Cardiac muscle cell (in vitro differentiated cells and primary cell): Measurements from ENCODE around the gene FHIT. TPM values are rescaled to one million over a fixed set of nuclear protein-coding genes. Genes with fewer than 3 reads are reported as not detected.

Source experiments
- DNase-seq, 2 donors: peaks; one replicate each; pipeline versions ENCODE4 v3.0.0 to v3.0.0-alpha.2; 2010 to 2017; ENCODE audit warnings: low read depth in 1 of 2, low spot score in 1 of 2
- H3K27ac ChIP-seq: fragments of 200-600 bp; sonication (generic); 2 replicates; pipeline ENCODE4 v1.5.1; 2016
- H3K27me3 ChIP-seq: fragments of 200-600 bp; sonication (generic); 2 replicates; pipeline ENCODE4 v1.6.0; 2016; ENCODE audit warnings: control low read depth
- H3K36me3 ChIP-seq: fragments of 200-600 bp; sonication (generic); 2 replicates; pipeline ENCODE4 v1.5.1; 2016; ENCODE audit warnings: control low read depth
- H3K4me1 ChIP-seq: fragments of 200-600 bp; sonication (generic); 2 replicates; pipeline ENCODE4 v1.8.1; 2017; ENCODE audit warnings: low read depth, mild to moderate bottlenecking, mixed run types
- H3K4me3 ChIP-seq: fragments of 200-600 bp; sonication (generic); 2 replicates; pipeline ENCODE4 v1.5.1; 2016; ENCODE audit warnings: mild to moderate bottlenecking
- H3K9me3 ChIP-seq: fragments of 200-600 bp; sonication (generic); 2 replicates; pipeline ENCODE4 v1.5.1; 2017; ENCODE audit warnings: low read depth, mild to moderate bottlenecking, control low read depth
- CTCF ChIP-seq: IDR thresholded peaks from 2 replicates; pipeline ENCODE4 v1.5.1; 2012; ENCODE audit warnings: low read depth, mild to moderate bottlenecking, low read length
- polyA plus RNA-seq: library from polyadenylated mRNA; unstranded; fragments of >200 nt; fragmentation: Nextera tagmentation; extraction: Ambion mirVana; gene quantifications from 2 replicates; pipeline ENCODE4 v1.2.1, GENCODE V29; 2016
- total RNA-seq: library from RNA; depleted of rRNA; stranded (reverse); fragments of >200 nt; gene quantifications from 2 replicates; pipeline ENCODE4 v1.2.3, GENCODE V29; 2016

FHIT gene
- total and polyA plus RNA-seq, 2 experiments from 2014 or later = 6.9 to 12.5 TPM

GRCh38 chr3:60579734-60580133 lies 671.5 kb downstream of the FHIT start:
- H3K27ac ChIP-seq = no peak overlapping the region
- no peak for TF ChIP-seq CTCF
- H3K9me3 ChIP-seq = no peaks in the 10 kb centered on the region
- H3K4me1 ChIP-seq = no peaks in the 10 kb centered on the region
- no peaks in the 10 kb centered on the region for H3K27me3 ChIP-seq
- DNase-seq = peak in 1 of 2 donors; percentile 32
- no peaks in the 10 kb centered on the region for H3K36me3 ChIP-seq
- H3K4me3 ChIP-seq = no peak overlapping the region

- no peak for TF ChIP-seq CTCF
- Histone ChIP-seq H3K27me3 (no peaks in the 10 kb centered on the region), H3K4me3 (no peak overlapping the region), H3K36me3 (no peaks in the 10 kb centered on the region), H3K4me1 (no peaks in the 10 kb centered on the region), H3K9me3 (no peaks in the 10 kb centered on the region), H3K27ac (no peak overlapping the region)
- no peak for DNase-seq
Observed at GRCh38 chr3:60578936-60579335, 672.3 kb downstream of the FHIT start.

GRCh38 chr3:60577601-60578000 lies 673.7 kb downstream of the FHIT start:
- no peak overlapping the region for H3K27ac ChIP-seq
- no peaks in the 10 kb centered on the region for H3K4me1 ChIP-seq
- H3K4me3 ChIP-seq = no peak overlapping the region
- no peaks in the 10 kb centered on the region for H3K27me3 ChIP-seq
- no peaks in the 10 kb centered on the region for H3K36me3 ChIP-seq
- no peak for TF ChIP-seq CTCF
- DNase-seq = no peak
- no peaks in the 10 kb centered on the region for H3K9me3 ChIP-seq

- Histone ChIP-seq H3K4me1 (no peaks in the 10 kb centered on the region), H3K27ac (no peak overlapping the region), H3K36me3 (no peaks in the 10 kb centered on the region), H3K4me3 (no peak overlapping the region), H3K27me3 (no peaks in the 10 kb centered on the region), H3K9me3 (no peaks in the 10 kb centered on the region)
- no peak for TF ChIP-seq CTCF
- no peak for DNase-seq
Observed at GRCh38 chr3:60575718-60576272, 675.5 kb downstream of the FHIT start.

GRCh38 chr3:60574046-60574769 lies 677.0 kb downstream of the FHIT start:
- Histone ChIP-seq H3K9me3 (no peaks in the 10 kb centered on the region), H3K4me3 (no peak overlapping the region), H3K36me3 (no peaks in the 10 kb centered on the region), H3K27me3 (no peaks in the 10 kb centered on the region), H3K27ac (no peak overlapping the region), H3K4me1 (no peaks in the 10 kb centered on the region)
- no peak for TF ChIP-seq CTCF
- DNase-seq = no peak
